WERI-Rb-1 (cell line): Measurements from ENCODE around the gene PCBP2.
"Not testable (repeated sequence)": the region's sequence is repeated elsewhere in the genome, so short reads cannot be mapped to it uniquely, and the experiment has no call there.

Experiments
- DNase-seq: peaks from one replicate; pipeline ENCODE4 v3.0.0-alpha.2; 2020
- H3K27ac ChIP-seq: fragments of 250-450 bp; sonication (Bioruptor Pico); 2 replicates; pipeline ENCODE4 v1.5.1; 2020; ENCODE audit warnings: mild to moderate bottlenecking, moderate library complexity
- H3K27me3 ChIP-seq: fragments of 250-450 bp; sonication (Bioruptor Pico); 2 replicates; pipeline ENCODE4 v1.5.1; 2021; ENCODE audit warnings: mild to moderate bottlenecking, low read depth, moderate library complexity; ENCODE audit not compliant: insufficient read depth, severe bottlenecking
- H3K36me3 ChIP-seq: fragments of 250-450 bp; sonication (Bioruptor Pico); 2 replicates; pipeline ENCODE4 v1.5.1; 2020; ENCODE audit warnings: mild to moderate bottlenecking, moderate library complexity
- H3K4me3 ChIP-seq: 2 replicates; pipeline ENCODE4 v1.5.1; 2011; ENCODE audit warnings: low read depth, mild to moderate bottlenecking, control low read depth, low read length
- H3K9me3 ChIP-seq: fragments of 250-450 bp; sonication (Bioruptor Pico); 2 replicates; pipeline ENCODE4 v1.5.1; 2021; ENCODE audit warnings: mild to moderate bottlenecking, moderate library complexity; ENCODE audit not compliant: severe bottlenecking
- CTCF ChIP-seq: IDR thresholded peaks from 2 replicates; pipeline ENCODE4 v1.5.1; 2011; ENCODE audit warnings: low read depth, mild to moderate bottlenecking, control low read depth, inconsistent platforms, low read length

The PCBP2 gene

GRCh38 chr12:53418221-53418620, 33.7 kb upstream of the PCBP2 start:
- Histone ChIP-seq H3K4me3 (no peak overlapping the region), H3K9me3 (no peaks in the 10 kb centered on the region), H3K36me3 (peaks cover 7% of the 10 kb centered on the region), H3K27ac (no peak overlapping the region), H3K27me3 (no peaks in the 10 kb centered on the region)
- no peak for DNase-seq
- TF ChIP-seq CTCF, result no peak

GRCh38 chr12:53419756-53420155, 32.1 kb upstream of the PCBP2 start:
- H3K27ac ChIP-seq, result no peak overlapping the region
- no peak for DNase-seq
- no peaks in the 10 kb centered on the region for H3K9me3 ChIP-seq
- no peaks in the 10 kb centered on the region for H3K36me3 ChIP-seq
- no peaks in the 10 kb centered on the region for H3K27me3 ChIP-seq
- TF ChIP-seq CTCF, result no peak
- H3K4me3 ChIP-seq, result no peak overlapping the region

- not testable (repeated sequence) for H3K27ac ChIP-seq, H3K9me3 ChIP-seq
These were observed 29.7 kb upstream of the PCBP2 start for GRCh38 chr12:53422247-53422646.

GRCh38 chr12:53423597-53423996, 28.3 kb upstream of the PCBP2 start, which contains the start of gene AMHR2:
TSS of gene AMHR2 (plus strand) at chr12:53423855. CDS start at chr12:53423935, 80 bp downstream.
- Histone ChIP-seq H3K36me3 (no peaks in the 10 kb centered on the region), H3K9me3 (no peaks in the 10 kb centered on the region), H3K27me3 (no peaks in the 10 kb centered on the region), H3K27ac (no peak within 1 kb of the TSS), H3K4me3 (no peak within 1 kb of the TSS)
- DNase-seq, result peak; percentile 53
- TF ChIP-seq CTCF, result no peak

More at GRCh38 chr12:53422247-53422646, 29.7 kb upstream of the PCBP2 start:
- not testable (repeated sequence) for H3K36me3 ChIP-seq, H3K27me3 ChIP-seq, H3K4me3 ChIP-seq, DNase-seq

GRCh38 chr12:53424626-53425514, 27.0 kb upstream of the PCBP2 start:
- H3K27me3 ChIP-seq, result no peaks in the 10 kb centered on the region
- no peak overlapping the region for H3K27ac ChIP-seq
- no peaks in the 10 kb centered on the region for H3K36me3 ChIP-seq
- no peak for DNase-seq
- H3K9me3 ChIP-seq, result no peaks in the 10 kb centered on the region
- H3K4me3 ChIP-seq, result no peak overlapping the region
- no peak for TF ChIP-seq CTCF

- Histone ChIP-seq H3K27ac (no peak overlapping the region), H3K36me3 (no peaks in the 10 kb centered on the region)
These were observed 26.3 kb upstream of the PCBP2 start for GRCh38 chr12:53425515-53426150.

More at GRCh38 chr12:53425515-53426150, 26.3 kb upstream of the PCBP2 start:
- Histone ChIP-seq H3K27me3 (no peaks in the 10 kb centered on the region), H3K9me3 (no peaks in the 10 kb centered on the region), H3K4me3 (no peak overlapping the region)
- DNase-seq, result no peak
- no peak for TF ChIP-seq CTCF
